Measurements from ENCODE around the gene LRRC43. TPM values are rescaled to one million over a fixed set of nuclear protein-coding genes. Genes with fewer than 3 reads are reported as not detected.

Gene LRRC43
- total and polyA plus RNA-seq, 10 of the 15 experiments (the other 5 are each of a cell fraction or from before 2014, with no cell fraction given) = 0.23 TPM; not detected in 9

DNA sequence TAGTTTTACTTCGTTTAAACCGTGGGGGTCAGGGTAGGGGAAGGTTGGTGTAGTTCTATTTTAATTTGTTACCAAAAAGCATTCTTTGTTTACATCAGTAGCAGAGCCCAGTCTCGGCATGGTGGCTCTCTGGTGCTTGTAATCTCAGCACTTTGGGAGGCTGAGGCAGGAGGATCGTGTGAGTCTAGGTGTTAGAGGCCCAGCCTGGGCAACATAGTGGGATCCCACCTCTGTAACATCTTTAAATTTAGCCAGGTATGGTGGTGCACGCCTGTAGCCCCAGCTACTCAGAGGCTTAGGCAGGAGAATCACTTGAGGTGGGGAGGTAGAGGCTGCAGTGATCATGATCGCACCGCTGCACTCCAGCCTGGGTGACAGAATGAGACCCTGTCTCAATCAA lies 2.2 kb downstream of the LRRC43 start:
- no TSS peak for BruUV-seq (replicated peaks)
- ChIA-PET CTCF (no interaction called here), SMC1A (ENCODE audit: uncharacterized antibody, unreplicated experiment) (no interaction called here), POLR2A (no interaction called here), RAD21 (ENCODE audit: unreplicated experiment) (no interaction called here)
- ATAC-seq = no peak
- DNase-seq (ENCODE audit: low read depth, low spot score) = no peak
- FAIRE-seq = no peak
- no peaks in the 10 kb centered on the region for H3K79me2 ChIP-seq (ENCODE audit: control insufficient read depth, insufficient read depth, low read length)
- TF ChIP-seq IKZF1 (conservative IDR thresholded peaks at IDR 0.05) (no peak), JUND (IDR thresholded peaks at IDR 0.05; ENCODE audit: low read depth, low read length) (no peak), CHD4 (IDR thresholded peaks at IDR 0.05) (no peak), SPI1 (IDR thresholded peaks at IDR 0.05; ENCODE audit: borderline replicate concordance, insufficient read depth, low read depth, low read length) (no peak), MEF2A (IDR thresholded peaks at IDR 0.05; ENCODE audit: insufficient read depth, low read depth, low read length) (no peak), RB1 (IDR thresholded peaks at IDR 0.05; ENCODE audit: borderline replicate concordance) (no peak), NR2C2 (IDR thresholded peaks at IDR 0.05; ENCODE audit: borderline replicate concordance, control insufficient read depth, insufficient read length, low read depth) (no peak), CBX5 (IDR thresholded peaks at IDR 0.05; ENCODE audit: low read depth) (no peak), ZNF207 (IDR thresholded peaks at IDR 0.05; ENCODE audit: borderline replicate concordance) (no peak), JUNB (IDR thresholded peaks at IDR 0.05) (no peak), PAX8 (IDR thresholded peaks at IDR 0.05) (no peak), ATF7 (IDR thresholded peaks at IDR 0.05; ENCODE audit: low read depth) (no peak), ZBED1 (IDR thresholded peaks at IDR 0.05; ENCODE audit: borderline replicate concordance) (no peak), MTA3 (IDR thresholded peaks at IDR 0.05; ENCODE audit: borderline replicate concordance, low read length) (no peak)
- TF ChIP-seq, protein P1, sequence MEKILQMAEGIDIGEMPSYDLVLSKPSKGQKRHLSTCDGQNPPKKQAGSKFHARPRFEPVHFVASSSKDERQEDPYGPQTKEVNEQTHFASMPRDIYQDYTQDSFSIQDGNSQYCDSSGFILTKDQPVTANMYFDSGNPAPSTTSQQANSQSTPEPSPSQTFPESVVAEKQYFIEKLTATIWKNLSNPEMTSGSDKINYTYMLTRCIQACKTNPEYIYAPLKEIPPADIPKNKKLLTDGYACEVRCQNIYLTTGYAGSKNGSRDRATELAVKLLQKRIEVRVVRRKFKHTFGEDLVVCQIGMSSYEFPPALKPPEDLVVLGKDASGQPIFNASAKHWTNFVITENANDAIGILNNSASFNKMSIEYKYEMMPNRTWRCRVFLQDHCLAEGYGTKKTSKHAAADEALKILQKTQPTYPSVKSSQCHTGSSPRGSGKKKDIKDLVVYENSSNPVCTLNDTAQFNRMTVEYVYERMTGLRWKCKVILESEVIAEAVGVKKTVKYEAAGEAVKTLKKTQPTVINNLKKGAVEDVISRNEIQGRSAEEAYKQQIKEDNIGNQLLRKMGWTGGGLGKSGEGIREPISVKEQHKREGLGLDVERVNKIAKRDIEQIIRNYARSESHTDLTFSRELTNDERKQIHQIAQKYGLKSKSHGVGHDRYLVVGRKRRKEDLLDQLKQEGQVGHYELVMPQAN (conservative IDR thresholded peaks at IDR 0.05) = no peak
- TF ChIP-seq, protein P2, sequence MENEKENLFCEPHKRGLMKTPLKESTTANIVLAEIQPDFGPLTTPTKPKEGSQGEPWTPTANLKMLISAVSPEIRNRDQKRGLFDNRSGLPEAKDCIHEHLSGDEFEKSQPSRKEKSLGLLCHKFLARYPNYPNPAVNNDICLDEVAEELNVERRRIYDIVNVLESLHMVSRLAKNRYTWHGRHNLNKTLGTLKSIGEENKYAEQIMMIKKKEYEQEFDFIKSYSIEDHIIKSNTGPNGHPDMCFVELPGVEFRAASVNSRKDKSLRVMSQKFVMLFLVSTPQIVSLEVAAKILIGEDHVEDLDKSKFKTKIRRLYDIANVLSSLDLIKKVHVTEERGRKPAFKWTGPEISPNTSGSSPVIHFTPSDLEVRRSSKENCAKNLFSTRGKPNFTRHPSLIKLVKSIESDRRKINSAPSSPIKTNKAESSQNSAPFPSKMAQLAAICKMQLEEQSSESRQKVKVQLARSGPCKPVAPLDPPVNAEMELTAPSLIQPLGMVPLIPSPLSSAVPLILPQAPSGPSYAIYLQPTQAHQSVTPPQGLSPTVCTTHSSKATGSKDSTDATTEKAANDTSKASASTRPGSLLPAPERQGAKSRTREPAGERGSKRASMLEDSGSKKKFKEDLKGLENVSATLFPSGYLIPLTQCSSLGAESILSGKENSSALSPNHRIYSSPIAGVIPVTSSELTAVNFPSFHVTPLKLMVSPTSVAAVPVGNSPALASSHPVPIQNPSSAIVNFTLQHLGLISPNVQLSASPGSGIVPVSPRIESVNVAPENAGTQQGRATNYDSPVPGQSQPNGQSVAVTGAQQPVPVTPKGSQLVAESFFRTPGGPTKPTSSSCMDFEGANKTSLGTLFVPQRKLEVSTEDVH (IDR thresholded peaks at IDR 0.05; ENCODE audit: low read depth, partially characterized antibody) = no peak
- TF ChIP-seq, protein P3, sequence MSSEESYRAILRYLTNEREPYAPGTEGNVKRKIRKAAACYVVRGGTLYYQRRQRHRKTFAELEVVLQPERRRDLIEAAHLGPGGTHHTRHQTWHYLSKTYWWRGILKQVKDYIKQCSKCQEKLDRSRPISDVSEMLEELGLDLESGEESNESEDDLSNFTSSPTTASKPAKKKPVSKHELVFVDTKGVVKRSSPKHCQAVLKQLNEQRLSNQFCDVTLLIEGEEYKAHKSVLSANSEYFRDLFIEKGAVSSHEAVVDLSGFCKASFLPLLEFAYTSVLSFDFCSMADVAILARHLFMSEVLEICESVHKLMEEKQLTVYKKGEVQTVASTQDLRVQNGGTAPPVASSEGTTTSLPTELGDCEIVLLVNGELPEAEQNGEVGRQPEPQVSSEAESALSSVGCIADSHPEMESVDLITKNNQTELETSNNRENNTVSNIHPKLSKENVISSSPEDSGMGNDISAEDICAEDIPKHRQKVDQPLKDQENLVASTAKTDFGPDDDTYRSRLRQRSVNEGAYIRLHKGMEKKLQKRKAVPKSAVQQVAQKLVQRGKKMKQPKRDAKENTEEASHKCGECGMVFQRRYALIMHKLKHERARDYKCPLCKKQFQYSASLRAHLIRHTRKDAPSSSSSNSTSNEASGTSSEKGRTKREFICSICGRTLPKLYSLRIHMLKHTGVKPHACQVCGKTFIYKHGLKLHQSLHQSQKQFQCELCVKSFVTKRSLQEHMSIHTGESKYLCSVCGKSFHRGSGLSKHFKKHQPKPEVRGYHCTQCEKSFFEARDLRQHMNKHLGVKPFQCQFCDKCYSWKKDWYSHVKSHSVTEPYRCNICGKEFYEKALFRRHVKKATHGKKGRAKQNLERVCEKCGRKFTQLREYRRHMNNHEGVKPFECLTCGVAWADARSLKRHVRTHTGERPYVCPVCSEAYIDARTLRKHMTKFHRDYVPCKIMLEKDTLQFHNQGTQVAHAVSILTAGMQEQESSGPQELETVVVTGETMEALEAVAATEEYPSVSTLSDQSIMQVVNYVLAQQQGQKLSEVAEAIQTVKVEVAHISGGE (CRISPR knock-in tag; IDR thresholded peaks at IDR 0.05) = no peak
- TF ChIP-seq, protein P4, sequence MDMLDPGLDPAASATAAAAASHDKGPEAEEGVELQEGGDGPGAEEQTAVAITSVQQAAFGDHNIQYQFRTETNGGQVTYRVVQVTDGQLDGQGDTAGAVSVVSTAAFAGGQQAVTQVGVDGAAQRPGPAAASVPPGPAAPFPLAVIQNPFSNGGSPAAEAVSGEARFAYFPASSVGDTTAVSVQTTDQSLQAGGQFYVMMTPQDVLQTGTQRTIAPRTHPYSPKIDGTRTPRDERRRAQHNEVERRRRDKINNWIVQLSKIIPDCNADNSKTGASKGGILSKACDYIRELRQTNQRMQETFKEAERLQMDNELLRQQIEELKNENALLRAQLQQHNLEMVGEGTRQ (IDR thresholded peaks at IDR 0.05; ENCODE audit: borderline replicate concordance, low read depth, low read length) = no peak
- H3K4me1 ChIP-seq (ENCODE audit: control insufficient read depth, insufficient read depth, low read length) = peaks cover 7% of the 10 kb centered on the region
- 75% methylated on average over 7 of the region's 7 CpGs for WGBS (ENCODE audit: insufficient coverage, insufficient replicate concordance, low lambda C conversion rate, missing lambda C conversion rate)
- H3K9me3 ChIP-seq (replicated peaks; ENCODE audit: control insufficient read depth, insufficient read depth, low read length) = no peaks in the 10 kb centered on the region
- no peak overlapping the region for H3K9ac ChIP-seq (ENCODE audit: control insufficient read depth, insufficient read depth, low read length)
- no peaks in the 10 kb centered on the region for H4K20me1 ChIP-seq (ENCODE audit: control insufficient read depth, insufficient read depth)
- no peaks in the 10 kb centered on the region for H3K36me3 ChIP-seq (ENCODE audit: control insufficient read depth in 2 of 2, insufficient read depth in 2 of 2, low read length in 1 of 2)
- H3K4me3 ChIP-seq = no peak overlapping the region
- intact Hi-C loops (cut with micrococcal nuclease; ENCODE audit: unreplicated experiment) (no loop called here), in situ Hi-C loops (cut with MboI) (no loop called here)
- no peak overlapping the region for H3K4me2 ChIP-seq (ENCODE audit: control insufficient read depth, insufficient read depth)
- no peak overlapping the region for H3K27ac ChIP-seq (ENCODE audit: control insufficient read depth, insufficient read depth)
- no peak overlapping the region for H2AFZ ChIP-seq (ENCODE audit: control insufficient read depth, low read depth, low read length)
- no peaks in the 10 kb centered on the region; a peak in 1 of 4 replicates for H3K27me3 ChIP-seq (replicated peaks in 1 of 2; ENCODE audit: control insufficient read depth in 2 of 2, insufficient read depth in 2 of 2, low read length in 1 of 2)

Measured in GM12878 (cell line).